AML-193 (cell line): ENCODE measurements around the gene RXFP4.
"Not testable (repeated sequence)": the region's sequence is repeated elsewhere in the genome, so short reads cannot be mapped to it uniquely, and the experiment has no call there.

ENCODE experiments used
- DNase-seq, 2 experiments: peaks; one replicate each; lab custom pipeline; 2025; lab: John Stamatoyannopoulos, UW

Gene RXFP4

GRCh38 chr1:155930725-155931124, 10.7 kb upstream of the RXFP4 start:
- DNase-seq = not testable (repeated sequence)

- no peak for DNase-seq
These were observed 10.0 kb upstream of the RXFP4 start for GRCh38 chr1:155931332-155932038.

- no peak for DNase-seq
These were observed 9.4 kb upstream of the RXFP4 start for GRCh38 chr1:155932081-155932480.

GRCh38 chr1:155932487-155932886, 9.0 kb upstream of the RXFP4 start:
- DNase-seq = no peak

GRCh38 chr1:155933591-155934096, 7.8 kb upstream of the RXFP4 start:
- DNase-seq = no peak

GRCh38 chr1:155934097-155934935, 7.1 kb upstream of the RXFP4 start, which contains the start of gene KHDC4:
KHDC4 (minus strand) TSS chr1:155934413; CDS start chr1:155934373, 40 bp downstream.
- peak; percentile 98 for DNase-seq

GRCh38 chr1:155934936-155935590, 6.4 kb upstream of the RXFP4 start:
- no peak for DNase-seq

- DNase-seq = peak; percentile 67 to 79
These were observed 3.2 kb upstream of the RXFP4 start for GRCh38 chr1:155938220-155938627.

- DNase-seq = peak; percentile 69 to 73
These were observed 901 bp upstream of the RXFP4 start for GRCh38 chr1:155940482-155940992.

- DNase-seq = no peak
These were observed 550 bp downstream of the RXFP4 start for GRCh38 chr1:155941845-155942531.

GRCh38 chr1:155942578-155943141, 1.2 kb downstream of the RXFP4 start:
- DNase-seq = no peak

- peak; percentile 29 to 32 for DNase-seq
These were observed 3.0 kb downstream of the RXFP4 start for GRCh38 chr1:155944444-155944799.

- no peak for DNase-seq
These were observed 5.3 kb downstream of the RXFP4 start for GRCh38 chr1:155946633-155947219.

- no peak for DNase-seq
These were observed 5.9 kb downstream of the RXFP4 start for GRCh38 chr1:155947292-155947691.

GRCh38 chr1:155947741-155948140, 6.3 kb downstream of the RXFP4 start:
- no peak for DNase-seq

- no peak for DNase-seq
These were observed 9.4 kb downstream of the RXFP4 start for GRCh38 chr1:155950829-155951228.

- DNase-seq = no peak
These were observed 10.5 kb downstream of the RXFP4 start for GRCh38 chr1:155951753-155952504.

- no peak for DNase-seq
These were observed 11.1 kb downstream of the RXFP4 start for GRCh38 chr1:155952505-155952890.

GRCh38 chr1:155954645-155955044, 13.2 kb downstream of the RXFP4 start:
- DNase-seq = no peak

GRCh38 chr1:155957411-155957915, 16.0 kb downstream of the RXFP4 start:
- DNase-seq = no peak
